B cell (primary cell): ENCODE data around the gene RALBP1. TPM values are rescaled to one million over a fixed set of nuclear protein-coding genes. Genes with fewer than 3 reads are reported as not detected.

Experiments
- ATAC-seq: fragments of 200-7000 bp; cut with Tn5 transposase; one replicate; pipeline ENCODE4 v1.10.0; 2021; ENCODE audit warnings: low read depth, mild to moderate bottlenecking, moderate number of reproducible peaks, moderate library complexity
- CTCF ChIA-PET: fragments of 350-600 bp; sonication (Branson Sonifier 250); formaldehyde crosslinking; loops from one replicate; lab custom pipeline; 2021; ENCODE audit warnings: antibody characterized with exemption, inconsistent platforms; lab: Charles Lee
- POLR2A ChIA-PET: fragments of 350-600 bp; sonication (Branson Sonifier 250); formaldehyde crosslinking; loops from one replicate; lab custom pipeline; 2021; ENCODE audit warnings: antibody characterized with exemption; lab: Charles Lee
- DNase-seq: peaks from one replicate; pipeline ENCODE4 v3.0.0; 2013
- H2AFZ ChIP-seq: 2 replicates; pipeline ENCODE4 v1.6.1; 2012; ENCODE audit warnings: mild to moderate bottlenecking, low read depth, low read length; ENCODE audit not compliant: insufficient read depth, poor library complexity, severe bottlenecking
- H3K27ac ChIP-seq, 2 donors: 1 replicate in 1 of 2; 2 replicates in 1 of 2; pipeline ENCODE4 v1.5.1; 2012 to 2013; ENCODE audit warnings: low read length in 2 of 2, mild to moderate bottlenecking in 2 of 2, moderate library complexity in 1 of 2
- H3K27me3 ChIP-seq, 4 experiments: fragments of 200-600 bp in 1 of 4; sonication (generic) in 1 of 4; replicated peaks in 1 of 4; 1 replicate in 2 of 4; 2 replicates in 2 of 4; pipeline versions ENCODE4 v1.6.1 to v1.7.0; 2013 to 2016; ENCODE audit warnings: low read length in 3 of 4, mild to moderate bottlenecking in 2 of 4, mixed read lengths in 1 of 4, moderate library complexity in 1 of 4; ENCODE audit not compliant: insufficient read depth in 4 of 4, control insufficient read depth in 3 of 4; ENCODE audit errors: control extremely low read depth in 1 of 4
- H3K36me3 ChIP-seq, 2 experiments: replicated peaks in 1 of 2; 1 replicate in 1 of 2; 2 replicates in 1 of 2; pipeline versions ENCODE4 v1.6.1 to v1.7.1; 2013; ENCODE audit warnings: low read length in 1 of 2; ENCODE audit not compliant: insufficient read depth in 2 of 2, control insufficient read depth in 1 of 2; ENCODE audit errors: control extremely low read depth in 1 of 2, extremely low read depth in 1 of 2
- H3K4me1 ChIP-seq, 2 donors: fragments of 200-600 bp in 1 of 2; sonication (generic) in 1 of 2; 1 replicate in 1 of 2; 2 replicates in 1 of 2; pipeline versions ENCODE4 v1.5.1 to v1.6.1; 2013 to 2017; ENCODE audit warnings: low read length in 2 of 2; ENCODE audit not compliant: control insufficient read depth in 2 of 2, insufficient read depth in 2 of 2
- H3K4me2 ChIP-seq: replicated peaks from 2 replicates; pipeline ENCODE3; 2012; ENCODE audit warnings: mild to moderate bottlenecking, low read depth, low read length; ENCODE audit not compliant: poor library complexity, severe bottlenecking
- H3K4me3 ChIP-seq, 5 experiments: fragments of 200-600 bp in 1 of 5; sonication (generic) in 1 of 5; 1 replicate in 3 of 5; 2 replicates in 2 of 5; pipeline versions ENCODE4 v1.5.1 to v1.7.0; 2011 to 2016; ENCODE audit warnings: low read length in 4 of 5, mild to moderate bottlenecking in 4 of 5, low read depth in 2 of 5, control low read depth in 1 of 5, moderate library complexity in 1 of 5; ENCODE audit not compliant: insufficient read depth in 1 of 5; ENCODE audit errors: control extremely low read depth in 1 of 5, extremely low read depth in 1 of 5
- H3K79me2 ChIP-seq: fragments of 200-600 bp; sonication (generic); one replicate; pipeline ENCODE4 v1.6.0; 2016; ENCODE audit warnings: low read length; ENCODE audit not compliant: control insufficient read depth, insufficient read depth
- H3K9ac ChIP-seq: fragments of 200-600 bp; sonication (generic); 2 replicates; pipeline ENCODE4 v1.6.1; 2017; ENCODE audit warnings: mild to moderate bottlenecking, low read length, moderate library complexity
- H3K9me3 ChIP-seq, 3 donors: one replicate each; pipeline versions ENCODE4 v1.6.1 to v1.7.1; 2013; ENCODE audit warnings: low read length in 2 of 3; ENCODE audit not compliant: control insufficient read depth in 2 of 3, insufficient read depth in 1 of 3; ENCODE audit errors: control extremely low read depth in 1 of 3
- H4K20me1 ChIP-seq: 2 replicates; pipeline ENCODE4 v1.6.0; 2012; ENCODE audit warnings: mild to moderate bottlenecking, low read length; ENCODE audit not compliant: insufficient read depth, control insufficient read depth, poor library complexity, severe bottlenecking
- H3K27ac Mint-ChIP-seq: one replicate; pipeline ENCODE4 v1.8.0; 2021; ENCODE audit warnings: mixed read lengths
- H3K27me3 Mint-ChIP-seq: one replicate; pipeline ENCODE4 v1.8.0; 2021; ENCODE audit warnings: mixed read lengths
- H3K4me1 Mint-ChIP-seq: one replicate; pipeline ENCODE4 v1.8.0; 2021; ENCODE audit warnings: mixed read lengths
- H3K4me3 Mint-ChIP-seq: one replicate; pipeline ENCODE4 v1.8.0; 2021; ENCODE audit warnings: mixed read lengths
- H3K9me3 Mint-ChIP-seq: one replicate; pipeline ENCODE4 v1.8.0; 2022; ENCODE audit warnings: mixed read lengths; ENCODE audit not compliant: insufficient read depth
- EZH2 ChIP-seq: IDR thresholded peaks from 2 replicates; pipeline ENCODE4 v1.6.1; 2012; ENCODE audit warnings: borderline replicate concordance, low read depth, mild to moderate bottlenecking, moderate library complexity, low read length; ENCODE audit not compliant: insufficient read depth, poor library complexity, severe bottlenecking
- WGBS: methylation state at CpG from one replicate; pipeline ENCODE4 v1.1.5; 2013; ENCODE audit warnings: missing lambda C conversion rate; ENCODE audit not compliant: insufficient coverage; 5-methylcytosine and 5-hydroxymethylcytosine counted together
- intact Hi-C: fragments of 100-400 bp; cut with micrococcal nuclease; formaldehyde crosslinking; loops from one replicate; pipeline ENCODE4 v1.10.0; 2022
- polyA plus RNA-seq: library from polyadenylated mRNA; depleted of rRNA; stranded (reverse); fragments of >200 nt; gene quantifications from 2 replicates; pipeline ENCODE4 v1.2.3, GENCODE V29; 2012
- total RNA-seq, 2 donors: library from RNA; stranded (reverse); fragments of 120-200 nt in 1 of 2; gene quantifications; 1 replicate in 1 of 2; 2 replicates in 1 of 2; pipeline versions ENCODE4 v1.2.3 to v1.2.4, GENCODE V29; 2013 to 2022
- TF ChIP-seq, protein P1 (sequence below): fragments of 200-600 bp; IDR thresholded peaks from one replicate; pipeline ENCODE4 v1.8.0; 2022; ENCODE audit warnings: antibody characterized with exemption, mild to moderate bottlenecking

The RALBP1 gene
- total and polyA plus RNA-seq, 2 donors (not counting 1 experiment from before 2014, with no cell fraction given): 14.9 to 38.0 TPM

DNA sequence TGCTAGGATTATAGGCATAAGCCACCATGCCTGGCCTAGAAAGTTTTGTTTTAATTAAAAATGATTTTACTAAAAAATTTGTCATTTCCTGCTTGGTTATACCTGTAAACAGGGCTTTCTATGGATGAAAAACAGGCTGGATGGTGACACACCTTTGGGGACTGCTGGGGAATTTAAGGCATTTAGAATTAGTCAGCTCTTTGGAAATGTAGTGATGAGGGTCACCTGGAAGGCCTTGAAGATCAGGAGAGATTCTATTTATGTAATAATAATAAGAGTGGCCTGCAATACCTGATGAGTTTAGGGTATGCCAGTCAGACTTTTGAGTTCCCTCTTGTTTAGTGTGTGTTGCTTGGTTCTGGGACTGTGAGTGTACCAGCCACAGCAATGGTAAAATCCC lies 51.1 kb downstream of the RALBP1 start:
- Histone ChIP-seq H3K4me1 (no peaks in the 10 kb centered on the region), H3K36me3 (peaks cover 9 to 39% of the 10 kb centered on the region in 2 experiments), H3K9me3 (no peaks in the 10 kb centered on the region), H3K9ac (no peak overlapping the region), H4K20me1 (no peaks in the 10 kb centered on the region), H3K27ac (no peak overlapping the region), H3K4me2 (no peak overlapping the region), H3K79me2 (no peaks in the 10 kb centered on the region), H2AFZ (no peak overlapping the region), H3K27me3 (no peaks in the 10 kb centered on the region), H3K4me3 (no peak overlapping the region)
- ATAC-seq (no peak), DNase-seq (no peak)
- no peaks in the 10 kb centered on the region for H3K27me3 Mint-ChIP-seq
- H3K4me3 Mint-ChIP-seq: no peak overlapping the region
- ChIA-PET POLR2A (no interaction called here), CTCF (no interaction called here)
- no peaks in the 10 kb centered on the region for H3K4me1 Mint-ChIP-seq
- TF ChIP-seq EZH2: no peak
- TF ChIP-seq, protein P1, sequence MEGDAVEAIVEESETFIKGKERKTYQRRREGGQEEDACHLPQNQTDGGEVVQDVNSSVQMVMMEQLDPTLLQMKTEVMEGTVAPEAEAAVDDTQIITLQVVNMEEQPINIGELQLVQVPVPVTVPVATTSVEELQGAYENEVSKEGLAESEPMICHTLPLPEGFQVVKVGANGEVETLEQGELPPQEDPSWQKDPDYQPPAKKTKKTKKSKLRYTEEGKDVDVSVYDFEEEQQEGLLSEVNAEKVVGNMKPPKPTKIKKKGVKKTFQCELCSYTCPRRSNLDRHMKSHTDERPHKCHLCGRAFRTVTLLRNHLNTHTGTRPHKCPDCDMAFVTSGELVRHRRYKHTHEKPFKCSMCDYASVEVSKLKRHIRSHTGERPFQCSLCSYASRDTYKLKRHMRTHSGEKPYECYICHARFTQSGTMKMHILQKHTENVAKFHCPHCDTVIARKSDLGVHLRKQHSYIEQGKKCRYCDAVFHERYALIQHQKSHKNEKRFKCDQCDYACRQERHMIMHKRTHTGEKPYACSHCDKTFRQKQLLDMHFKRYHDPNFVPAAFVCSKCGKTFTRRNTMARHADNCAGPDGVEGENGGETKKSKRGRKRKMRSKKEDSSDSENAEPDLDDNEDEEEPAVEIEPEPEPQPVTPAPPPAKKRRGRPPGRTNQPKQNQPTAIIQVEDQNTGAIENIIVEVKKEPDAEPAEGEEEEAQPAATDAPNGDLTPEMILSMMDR: no peak
- no peaks in the 10 kb centered on the region for H3K9me3 Mint-ChIP-seq
- intact Hi-C loops: no loop called here
- no peak overlapping the region for H3K27ac Mint-ChIP-seq

DNA sequence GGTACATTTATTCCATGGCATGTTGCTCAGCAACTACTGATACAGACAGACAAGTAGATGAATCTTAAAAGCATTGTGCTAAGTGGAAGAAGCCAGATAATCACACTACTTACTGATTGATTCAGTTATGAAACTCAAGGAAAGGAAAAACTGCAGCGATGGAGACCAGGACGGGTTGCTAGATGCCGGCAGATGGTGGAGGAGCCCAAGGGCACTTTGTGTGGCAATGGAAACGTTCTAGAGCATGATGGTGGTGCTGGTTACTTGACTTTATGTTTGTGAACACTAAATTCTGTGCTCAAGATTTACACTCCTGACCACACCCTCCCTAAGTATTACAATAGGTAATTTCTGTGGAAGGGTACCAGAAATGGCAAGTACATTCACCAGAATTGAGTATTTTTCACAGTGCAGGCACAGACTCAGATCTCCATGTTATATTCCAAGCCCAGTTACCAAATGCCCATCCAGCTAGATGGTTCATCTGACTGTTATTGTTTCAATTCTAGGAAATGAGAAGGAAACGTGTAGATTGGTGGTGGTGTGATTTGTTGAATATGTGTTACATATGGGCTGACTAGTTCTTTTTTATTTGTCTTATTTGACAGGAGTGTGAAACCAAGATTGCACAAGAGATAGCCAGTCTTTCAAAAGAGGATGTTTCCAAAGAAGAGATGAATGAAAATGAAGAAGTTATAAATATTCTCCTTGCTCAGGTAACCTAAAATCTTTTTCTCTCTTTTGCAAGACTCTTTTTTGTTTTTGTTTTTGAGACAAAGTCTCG lies 55.1 kb downstream of the RALBP1 start:
- Histone ChIP-seq H3K4me2 (no peak overlapping the region), H3K4me3 (no peak overlapping the region), H3K79me2 (no peaks in the 10 kb centered on the region), H3K4me1 (no peaks in the 10 kb centered on the region), H3K27me3 (no peaks in the 10 kb centered on the region), H4K20me1 (no peaks in the 10 kb centered on the region), H3K9me3 (no peaks in the 10 kb centered on the region), H3K36me3 (peaks cover 9 to 43% of the 10 kb centered on the region in 2 experiments), H3K27ac (no peak overlapping the region), H2AFZ (no peak overlapping the region), H3K9ac (no peak overlapping the region)
- Mint-ChIP-seq H3K27ac (no peak overlapping the region), H3K9me3 (no peaks in the 10 kb centered on the region), H3K27me3 (no peaks in the 10 kb centered on the region), H3K4me3 (no peak overlapping the region), H3K4me1 (no peaks in the 10 kb centered on the region)
- POLR2A ChIA-PET: no interaction called here
- DNase-seq (no peak), ATAC-seq (no peak)
- intact Hi-C loops: no loop called here
- TF ChIP-seq EZH2: no peak
- TF ChIP-seq, protein P1: no peak
- CTCF ChIA-PET: no interaction called here
- WGBS: 100% methylated on average over 4 of the region's 6 CpGs
